Measurements from ENCODE around the gene LTA4H.
A peak's percentile ranks its signal among the peaks of the same experiment; 100 is the strongest.

DNA sequence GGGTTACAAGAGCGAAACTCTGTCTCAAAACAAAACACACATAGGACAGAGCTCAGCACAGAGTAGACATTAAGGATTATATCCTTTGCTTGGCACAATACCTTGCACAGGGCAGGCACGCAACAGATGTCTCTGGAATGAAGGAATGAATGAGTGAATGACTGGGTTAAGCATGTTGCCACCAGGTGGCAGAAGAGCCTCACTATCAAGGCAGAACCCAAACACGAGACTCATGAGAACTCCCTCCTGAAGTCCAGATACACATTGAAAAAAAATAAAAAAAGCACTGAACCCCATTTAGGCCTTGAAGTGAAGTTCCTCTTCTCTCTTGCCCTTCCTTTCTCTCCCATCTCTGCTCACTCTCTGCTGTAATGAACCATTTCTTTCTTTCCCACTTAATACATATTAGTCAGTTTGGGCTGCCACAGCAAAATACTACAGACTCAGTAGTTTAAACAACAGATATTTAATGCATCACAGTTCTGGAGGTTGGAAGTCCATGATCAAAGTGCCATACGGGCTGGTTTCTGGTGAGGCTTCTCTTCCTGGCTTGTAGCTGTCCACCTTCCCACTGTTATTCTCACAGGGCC is 26.6 kb upstream of the LTA4H start:
- TF ChIP-seq CTCF (IDR thresholded peaks at IDR 0.05 in 2 of 3, conservative IDR thresholded peaks at IDR 0.05 in 1 of 3; ENCODE audit: control insufficient read depth in 2 of 3, extremely low read depth in 1 of 3, insufficient read depth in 1 of 3, low read depth in 3 of 3, low read length in 3 of 3) = peak; percentile 67 to 88 (median 81); a peak in 5 of 6 replicates
- TF ChIP-seq POLR2A (IDR thresholded peaks at IDR 0.05; ENCODE audit: low read depth, low read length) = no peak
- TF ChIP-seq IKZF2 (IDR thresholded peaks at IDR 0.05) = no peak
- TF ChIP-seq MEF2A (IDR thresholded peaks at IDR 0.05; ENCODE audit: insufficient read depth, low read depth, low read length) = no peak
- no peak for TF ChIP-seq RCOR1 (conservative IDR thresholded peaks at IDR 0.05; ENCODE audit: low read depth, low read length)
- no peak for TF ChIP-seq KAT2A (conservative IDR thresholded peaks at IDR 0.05; ENCODE audit: control insufficient read depth, low read depth, low read length)
- peak; percentile 100 for TF ChIP-seq ZNF24 (IDR thresholded peaks at IDR 0.05)
- TF ChIP-seq MXI1 (IDR thresholded peaks at IDR 0.05; ENCODE audit: low read depth, low read length) = peak; percentile 43; the same call in 1 of the 2 replicates
- no peak for TF ChIP-seq RFX5 (IDR thresholded peaks at IDR 0.05; ENCODE audit: low read depth, low read length)
- no peak for TF ChIP-seq EGR1 (IDR thresholded peaks at IDR 0.05; ENCODE audit: borderline replicate concordance in 1 of 2, low read depth in 2 of 2, low read length in 2 of 2)
- TF ChIP-seq ZNF274 (IDR thresholded peaks at IDR 0.05; ENCODE audit: insufficient read depth, insufficient read length) = no peak

Data from GM12878 (cell line).